Stimulated activated CD4-positive, alpha-beta T cell treated with anti-CD3 and anti-CD28 coated beads, Interleukin-4, amount 100 ng/mL, for 4 hours (primary cell): ENCODE measurements around the gene ANKRD65.
"Not testable (repeated sequence)": the region's sequence is repeated elsewhere in the genome, so short reads cannot be mapped to it uniquely, and the experiment has no call there.

Source experiments
- DNase-seq, 2 experiments: peaks; one replicate each; pipeline ENCODE4 v3.0.0-alpha.2; 2020

ANKRD65 gene

DNA sequence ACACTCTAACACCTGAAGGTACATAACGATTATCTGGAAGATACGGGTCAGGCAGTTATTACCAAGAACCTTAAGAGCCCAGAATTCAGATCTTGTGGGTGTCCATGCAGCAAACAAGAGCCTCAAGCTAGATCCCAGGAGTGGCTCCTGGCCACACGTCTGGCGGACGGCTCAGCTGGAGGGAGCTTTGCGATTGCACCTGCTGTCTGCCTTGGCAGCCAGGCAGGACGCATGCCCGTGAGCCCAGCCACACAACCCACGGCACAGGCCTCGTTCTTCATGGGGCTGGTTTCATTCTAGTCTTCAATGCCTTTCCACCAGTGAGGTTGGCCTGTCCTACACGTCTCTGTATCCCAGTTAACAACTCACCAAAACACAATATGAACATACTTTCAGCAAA lies 27.6 kb downstream of the ANKRD65 start:
- DNase-seq: no peak

- no peak for DNase-seq
Measured at GRCh38 chr1:1393014-1393413, 28.1 kb downstream of the ANKRD65 start.

DNA sequence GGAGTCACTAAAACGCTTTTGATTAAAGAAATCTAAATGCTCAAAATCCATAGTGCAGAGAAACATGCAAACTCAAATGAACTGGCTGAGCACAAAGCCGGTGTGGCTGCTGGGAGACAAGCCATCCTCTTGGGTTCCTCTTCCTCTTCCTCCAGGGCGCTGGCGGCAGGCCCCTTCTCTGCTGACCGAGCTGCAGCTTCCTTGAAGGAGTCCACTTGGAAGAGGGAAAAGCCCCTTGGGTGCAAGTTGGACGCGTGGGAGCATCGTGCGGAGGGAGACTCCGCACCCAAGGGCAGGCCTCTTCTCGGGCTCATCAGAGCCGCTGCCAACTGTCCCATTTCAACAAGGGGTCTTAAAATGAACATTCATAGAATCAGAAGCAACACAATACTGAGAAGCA lies 29.9 kb downstream of the ANKRD65 start:
- DNase-seq: no peak

- no peak for DNase-seq
Measured at GRCh38 chr1:1390675-1391074, 30.4 kb downstream of the ANKRD65 start.

- DNase-seq: no peak
Measured at GRCh38 chr1:1388078-1388472, 33.0 kb downstream of the ANKRD65 start.

DNA sequence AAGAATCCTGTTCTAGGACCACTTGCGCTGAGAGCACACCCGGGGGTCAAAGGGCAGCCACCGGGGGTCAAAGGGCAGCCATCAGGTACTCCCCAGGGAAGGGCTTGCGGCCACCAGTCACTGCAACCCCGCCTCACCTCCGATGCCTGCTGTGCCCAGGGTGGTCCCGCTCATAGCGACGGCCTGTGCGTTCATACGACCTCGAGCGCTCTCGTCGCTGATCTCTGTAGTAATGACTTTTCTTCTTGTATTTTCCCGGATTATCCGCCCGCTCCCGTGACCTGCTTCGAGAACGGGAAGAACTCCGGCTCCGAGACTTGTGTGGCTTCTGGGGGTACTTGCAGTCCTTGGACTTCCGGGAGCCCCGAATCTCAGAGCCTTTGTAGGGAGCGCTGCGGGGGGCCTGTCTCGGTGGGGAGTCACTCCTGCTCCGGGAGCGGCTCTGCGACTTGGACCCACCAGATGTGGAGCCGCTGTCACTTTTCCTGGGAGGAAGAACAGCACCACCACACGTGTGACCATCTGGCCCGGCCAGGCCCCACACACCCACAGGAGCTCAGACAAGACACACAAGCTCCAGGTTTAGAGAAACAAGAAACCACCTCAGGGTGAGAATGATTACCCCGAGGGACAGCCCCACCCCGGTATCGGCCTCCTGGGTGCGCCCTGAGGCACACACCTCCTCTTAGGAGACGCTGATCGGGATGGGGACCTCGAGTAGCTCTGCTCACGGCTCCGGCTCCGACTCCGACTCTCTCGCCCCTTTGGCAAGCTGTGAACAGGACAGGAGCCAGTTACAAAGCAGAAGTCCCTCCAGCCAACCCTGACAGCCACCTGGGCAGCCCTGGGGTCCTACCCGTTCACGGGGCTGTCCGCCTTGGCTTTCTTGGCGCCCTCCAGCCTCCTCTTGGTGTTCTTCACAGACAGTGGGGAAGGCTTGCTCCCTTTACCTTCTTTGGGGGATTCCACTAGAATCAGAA lies 33.7 kb downstream of the ANKRD65 start:
- no peak for DNase-seq

DNA sequence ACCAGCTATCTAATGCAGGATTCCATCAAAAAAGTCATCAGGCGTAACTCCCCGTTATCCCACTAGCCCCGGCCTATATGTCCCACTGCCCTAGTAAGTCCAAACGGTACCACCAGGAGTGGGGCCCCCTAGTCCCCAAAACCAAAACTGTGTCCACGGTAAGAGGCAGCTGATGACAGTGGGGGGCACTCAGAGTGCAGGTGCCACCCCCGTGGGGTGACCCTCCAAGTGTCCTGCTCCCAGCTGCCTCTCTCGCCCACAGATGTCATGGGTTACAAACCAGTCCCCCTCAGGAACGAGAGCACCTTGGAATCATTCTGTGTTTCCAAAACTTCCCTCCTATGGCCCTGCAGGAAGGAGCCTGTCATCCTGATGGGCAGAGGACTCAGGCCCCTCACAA lies 35.1 kb downstream of the ANKRD65 start:
- no peak for DNase-seq

GRCh38 chr1:1385339-1385738 lies 35.7 kb downstream of the ANKRD65 start:
- not testable (repeated sequence) for DNase-seq

DNA sequence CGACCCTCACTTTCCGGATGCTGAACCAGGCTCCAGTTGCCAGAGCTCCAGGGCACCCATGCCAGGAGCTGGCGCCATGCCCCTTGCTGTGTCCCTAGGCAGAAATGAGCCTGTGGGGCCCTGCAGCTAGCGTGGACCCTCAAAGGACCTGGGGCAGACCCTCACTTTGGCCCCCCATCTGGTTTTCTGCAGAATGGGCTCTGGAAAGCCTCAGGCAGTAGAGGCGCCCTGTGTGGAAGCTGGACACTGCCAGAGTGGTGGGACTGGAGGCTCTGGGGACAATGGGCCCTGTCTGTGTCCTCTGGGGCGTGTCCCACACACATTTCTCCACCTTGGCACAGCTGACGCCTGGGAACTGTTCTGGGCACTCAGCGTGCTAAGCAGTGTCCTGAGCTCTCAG lies 39.8 kb downstream of the ANKRD65 start:
- no peak for DNase-seq

- DNase-seq: no peak
Measured at GRCh38 chr1:1380860-1381259, 40.2 kb downstream of the ANKRD65 start.

DNA sequence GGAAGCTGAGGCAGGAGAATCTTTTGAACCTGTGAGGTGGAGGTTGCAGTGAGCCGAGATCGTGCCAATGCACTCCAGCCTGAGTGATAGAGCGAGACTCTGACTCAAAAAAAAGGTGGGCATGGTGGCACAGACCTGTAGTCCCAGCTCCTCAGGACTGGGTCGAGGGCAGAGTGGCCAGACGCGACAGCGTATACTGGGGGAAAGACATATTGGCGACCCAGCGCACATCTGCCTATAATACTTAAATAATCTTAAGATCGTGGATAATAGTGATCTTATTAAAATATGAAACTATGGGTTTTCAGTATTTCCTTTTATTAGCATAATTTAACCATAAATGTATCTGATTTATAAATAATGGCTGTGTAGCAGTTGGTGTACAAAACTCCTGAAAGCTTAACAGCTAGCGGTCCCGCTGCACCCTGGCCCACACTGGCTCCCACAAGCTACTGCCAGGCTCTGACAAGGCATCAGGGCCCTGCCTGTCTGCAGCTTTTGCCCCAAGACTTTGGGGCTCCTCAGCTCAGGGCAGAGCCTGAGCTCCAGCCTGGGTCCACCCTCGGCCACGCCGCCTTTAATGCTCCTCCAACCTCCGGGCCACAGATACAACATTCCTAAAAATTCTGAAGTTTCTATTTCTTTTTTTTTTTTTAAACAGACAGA lies 43.4 kb downstream of the ANKRD65 start:
- no peak for DNase-seq

GRCh38 chr1:1376551-1377226 lies 44.4 kb downstream of the ANKRD65 start:
- no peak for DNase-seq

DNA sequence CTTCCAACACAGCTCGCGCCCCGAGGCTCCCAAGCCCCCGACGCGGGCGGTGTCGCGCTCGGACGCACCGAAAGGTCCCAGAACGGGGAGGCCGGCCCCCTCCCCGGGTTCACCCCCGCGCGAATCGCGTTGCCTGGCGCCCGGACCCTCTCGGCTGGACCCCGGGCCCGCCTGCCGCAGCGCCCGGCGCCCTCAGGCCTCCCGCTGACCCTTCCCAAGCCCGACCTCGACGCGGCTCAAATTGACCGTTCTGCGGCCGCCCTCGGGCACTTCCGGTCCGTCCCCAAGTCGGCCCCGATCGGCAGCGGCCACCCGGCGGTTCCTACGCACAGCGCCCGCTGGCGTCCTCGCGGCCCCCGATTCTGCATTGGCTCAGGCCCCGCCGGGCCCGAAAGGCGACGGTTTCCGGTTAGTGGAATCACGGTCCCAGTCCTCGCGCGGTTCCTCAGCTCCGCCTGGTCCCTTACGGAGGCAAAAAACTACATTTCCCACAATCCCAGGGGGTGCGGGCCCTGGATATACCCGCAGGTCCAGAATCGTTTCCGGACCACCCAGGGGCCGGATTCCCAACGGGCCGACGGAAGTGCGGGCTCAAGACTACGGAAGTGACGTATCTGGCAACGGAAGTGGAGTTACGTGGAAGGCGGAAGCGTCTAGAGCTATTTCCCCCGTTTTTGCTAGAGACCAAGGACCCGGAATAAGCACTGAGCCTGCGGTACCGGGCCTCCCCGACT lies 46.0 kb downstream of the ANKRD65 start, which contains the start of gene AURKAIP1:
AURKAIP1 (minus strand) TSS at position 279 of the 734 bp plus-strand sequence. CDS start 451 bp downstream, outside the sequence.
- DNase-seq: peak; percentile 87 to 95

GRCh38 chr1:1374589-1374928 lies 46.5 kb downstream of the ANKRD65 start:
- no peak for DNase-seq

- no peak for DNase-seq
Measured at GRCh38 chr1:1373815-1374588, 47.1 kb downstream of the ANKRD65 start.

DNA sequence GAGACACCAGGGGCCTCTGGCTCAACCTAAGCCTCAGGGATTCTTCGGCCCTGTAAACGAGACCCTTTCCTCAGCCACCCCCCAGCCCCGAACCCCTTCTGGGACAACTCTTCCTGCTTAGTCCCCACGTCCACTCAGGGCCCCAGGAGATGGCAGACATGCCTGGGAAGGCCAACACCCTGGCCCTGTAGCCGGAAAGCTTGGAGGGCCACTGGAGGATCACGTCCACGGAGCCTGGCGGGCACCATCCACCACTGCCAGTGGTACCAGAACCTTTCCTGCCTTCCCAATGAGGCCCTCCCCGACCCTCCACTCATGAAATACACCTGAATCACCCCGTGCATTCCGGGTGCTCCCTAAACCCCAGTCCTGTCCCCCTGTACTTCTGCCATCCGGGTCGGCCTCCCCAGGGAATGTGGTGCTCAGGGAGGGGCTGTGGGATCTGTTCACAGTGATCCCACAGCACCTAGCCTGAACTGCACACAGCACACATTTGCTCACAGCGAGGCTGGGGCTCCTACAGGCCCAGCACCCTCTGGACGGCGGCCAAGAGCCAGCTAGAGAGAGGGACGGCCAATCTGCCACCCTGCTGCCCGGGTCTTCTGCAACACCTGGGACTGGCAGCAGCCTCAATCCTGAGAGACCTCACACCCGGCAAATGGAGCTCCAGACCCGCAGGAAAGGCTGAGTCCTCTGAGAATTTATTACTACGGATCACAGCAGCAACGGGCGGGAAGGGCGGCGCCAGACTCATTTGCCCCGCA lies 47.8 kb downstream of the ANKRD65 start:
- DNase-seq: no peak

- peak; percentile 62 to 79 for DNase-seq
Measured at GRCh38 chr1:1371746-1372711, 49.0 kb downstream of the ANKRD65 start.

DNA sequence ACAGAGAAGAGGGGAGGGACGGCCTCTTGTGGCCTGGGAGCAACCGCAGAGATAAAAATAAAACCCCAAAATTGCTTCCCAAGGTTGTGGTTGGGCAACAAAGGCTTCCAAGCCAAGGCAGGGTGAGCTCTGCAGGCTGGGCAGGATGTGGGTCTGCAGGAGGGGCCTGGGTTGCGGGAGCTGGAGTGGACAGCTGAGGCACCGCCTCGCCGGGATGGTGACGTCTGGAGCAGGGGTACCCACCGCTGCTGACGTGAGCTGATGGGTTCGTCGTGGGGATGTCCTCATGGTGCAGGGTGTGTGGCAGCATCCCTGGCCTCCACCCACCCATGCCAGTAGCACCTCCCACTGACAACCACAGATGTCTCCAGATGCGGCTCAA lies 49.7 kb downstream of the ANKRD65 start:
- DNase-seq: peak in 1 of 2 experiments; percentile 34

- DNase-seq: no peak
Measured at GRCh38 chr1:1370771-1371300, 50.2 kb downstream of the ANKRD65 start.

- not testable (repeated sequence) for DNase-seq
Measured at GRCh38 chr1:1370094-1370493, 51.0 kb downstream of the ANKRD65 start.
